Fibroblast of lung (primary cell): ENCODE measurements around the gene LBHD2.
"Not testable (repeated sequence)": the region's sequence is repeated elsewhere in the genome, so short reads cannot be mapped to it uniquely, and the experiment has no call there.

Experiments
- CTCF ChIP-seq, 2 donors: IDR thresholded peaks in 1 of 2; conservative IDR thresholded peaks in 1 of 2; 1 replicate in 1 of 2; 2 replicates in 1 of 2; pipeline ENCODE4 v1.5.1; 2011 to 2012; ENCODE audit warnings: low read length in 2 of 2, control low read depth in 1 of 2, inconsistent platforms in 1 of 2, low read depth in 1 of 2, mild to moderate bottlenecking in 1 of 2
- EZH2 ChIP-seq: IDR thresholded peaks from 2 replicates; pipeline ENCODE4 v1.5.1; 2012; ENCODE audit warnings: low read length, control low read depth, mild to moderate bottlenecking; ENCODE audit errors: missing control alignments

- TF ChIP-seq CTCF (conservative IDR thresholded peaks at IDR 0.05 in 1 of 2, IDR thresholded peaks at IDR 0.05 in 1 of 2; ENCODE audit: low read depth in 1 of 2, low read length in 2 of 2); EZH2: not testable (repeated sequence)
Observed at GRCh38 chr14:103047453-103047852, 36.6 kb upstream of the LBHD2 start.
